VCaP (cell line): ENCODE measurements around the gene CTNNA3.

Experiments
- H3K27ac ChIP-seq: fragments of 450-650 bp; 2 replicates; pipeline ENCODE4 v1.5.1; 2017
- TF ChIP-seq, protein P1 (sequence below): fragments of 450-650 bp; conservative IDR thresholded peaks from 2 replicates; pipeline ENCODE4 v1.5.1; 2017; ENCODE audit warnings: mild to moderate bottlenecking, moderate library complexity

Gene CTNNA3

DNA sequence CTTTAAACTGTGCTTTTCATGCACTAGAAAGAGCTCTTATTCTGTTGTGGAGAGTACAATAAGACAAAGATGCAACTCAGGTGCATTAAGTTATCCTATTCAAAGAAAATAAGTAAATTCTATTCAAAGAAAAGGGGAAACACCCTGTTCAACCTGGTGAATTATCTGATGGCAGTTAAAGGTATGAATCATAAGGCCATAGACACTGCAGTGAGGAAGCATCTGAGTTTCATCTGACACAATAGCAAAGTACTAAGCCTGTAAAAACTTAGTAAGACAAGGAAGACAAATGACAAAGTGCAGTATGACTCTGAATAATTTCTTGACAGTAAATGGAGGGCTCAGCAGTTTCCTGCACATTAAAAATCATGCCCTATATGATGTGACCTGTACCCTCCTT is 861.2 kb downstream of the CTNNA3 start:
- no peak overlapping the region for H3K27ac ChIP-seq
- TF ChIP-seq, protein P1, sequence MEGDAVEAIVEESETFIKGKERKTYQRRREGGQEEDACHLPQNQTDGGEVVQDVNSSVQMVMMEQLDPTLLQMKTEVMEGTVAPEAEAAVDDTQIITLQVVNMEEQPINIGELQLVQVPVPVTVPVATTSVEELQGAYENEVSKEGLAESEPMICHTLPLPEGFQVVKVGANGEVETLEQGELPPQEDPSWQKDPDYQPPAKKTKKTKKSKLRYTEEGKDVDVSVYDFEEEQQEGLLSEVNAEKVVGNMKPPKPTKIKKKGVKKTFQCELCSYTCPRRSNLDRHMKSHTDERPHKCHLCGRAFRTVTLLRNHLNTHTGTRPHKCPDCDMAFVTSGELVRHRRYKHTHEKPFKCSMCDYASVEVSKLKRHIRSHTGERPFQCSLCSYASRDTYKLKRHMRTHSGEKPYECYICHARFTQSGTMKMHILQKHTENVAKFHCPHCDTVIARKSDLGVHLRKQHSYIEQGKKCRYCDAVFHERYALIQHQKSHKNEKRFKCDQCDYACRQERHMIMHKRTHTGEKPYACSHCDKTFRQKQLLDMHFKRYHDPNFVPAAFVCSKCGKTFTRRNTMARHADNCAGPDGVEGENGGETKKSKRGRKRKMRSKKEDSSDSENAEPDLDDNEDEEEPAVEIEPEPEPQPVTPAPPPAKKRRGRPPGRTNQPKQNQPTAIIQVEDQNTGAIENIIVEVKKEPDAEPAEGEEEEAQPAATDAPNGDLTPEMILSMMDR: no peak

DNA sequence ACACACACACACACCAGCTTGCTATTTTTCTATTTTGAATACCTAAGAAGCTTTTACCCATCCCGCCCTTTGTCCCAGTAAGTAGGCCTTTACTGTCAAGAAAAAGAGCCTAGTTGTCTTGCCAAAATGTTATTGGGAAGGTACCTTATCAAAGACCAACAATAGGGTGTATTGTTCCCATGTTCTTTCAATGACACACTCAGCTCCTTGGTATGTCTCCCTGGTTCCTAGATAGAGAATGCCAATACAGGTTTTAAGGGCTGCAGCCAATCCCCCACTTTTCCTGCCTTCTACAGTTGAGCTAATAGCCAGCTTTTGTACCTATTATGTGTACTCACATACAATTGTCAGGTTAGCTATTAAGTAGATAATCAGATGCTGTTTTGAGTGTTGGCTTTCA is 862.1 kb downstream of the CTNNA3 start:
- no peak overlapping the region for H3K27ac ChIP-seq
- TF ChIP-seq, protein P1: no peak

DNA sequence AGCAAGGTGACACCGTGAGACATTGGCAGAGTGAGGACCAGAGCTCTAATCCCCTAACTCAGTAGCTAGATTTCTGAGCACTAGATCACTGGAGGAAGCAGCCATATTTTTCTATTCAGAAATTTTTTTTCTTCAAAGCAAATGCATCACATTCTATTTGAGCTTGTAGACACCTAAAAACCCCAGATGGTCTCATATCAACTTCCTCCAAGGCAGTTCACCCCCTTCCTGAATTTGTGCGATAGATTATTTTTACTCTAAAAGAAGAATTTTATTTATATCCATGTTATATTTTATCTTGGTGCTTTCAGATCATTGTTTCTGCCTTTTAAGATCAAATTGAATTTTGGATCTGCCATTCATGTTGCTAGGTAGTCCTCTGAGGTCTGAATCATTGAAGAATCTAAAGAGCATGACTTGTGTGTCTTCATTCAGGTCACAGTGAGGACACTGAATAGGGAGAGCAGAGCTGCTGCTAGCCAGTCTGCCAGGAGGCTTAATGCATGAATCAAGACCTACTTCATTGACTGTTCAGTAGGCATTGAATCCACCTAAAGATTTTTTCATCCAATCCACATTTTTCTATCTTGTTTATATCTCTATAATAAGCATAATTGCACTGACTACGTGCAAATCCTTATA is 863.1 kb downstream of the CTNNA3 start:
- H3K27ac ChIP-seq: no peak overlapping the region
- TF ChIP-seq, protein P1: no peak

DNA sequence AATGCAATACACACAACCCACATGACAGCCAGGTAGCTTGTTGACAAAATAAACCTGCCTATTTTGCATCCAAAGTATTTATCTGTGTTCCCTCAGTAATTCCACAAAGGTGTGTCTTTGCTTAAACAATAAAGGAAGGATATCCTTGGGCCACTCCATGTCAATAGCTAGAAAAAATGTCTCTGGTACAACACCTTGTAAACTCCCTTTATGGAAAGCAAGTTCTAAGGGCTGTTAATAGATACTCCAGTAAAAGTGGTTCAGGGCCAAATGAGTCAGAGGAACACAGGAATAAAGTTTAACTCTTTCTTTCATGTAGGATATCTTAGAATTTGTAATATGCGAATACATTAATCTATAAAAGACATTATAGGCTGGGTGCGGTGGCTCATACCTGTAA is 867.0 kb downstream of the CTNNA3 start:
- TF ChIP-seq, protein P1: no peak
- H3K27ac ChIP-seq: no peak overlapping the region

DNA sequence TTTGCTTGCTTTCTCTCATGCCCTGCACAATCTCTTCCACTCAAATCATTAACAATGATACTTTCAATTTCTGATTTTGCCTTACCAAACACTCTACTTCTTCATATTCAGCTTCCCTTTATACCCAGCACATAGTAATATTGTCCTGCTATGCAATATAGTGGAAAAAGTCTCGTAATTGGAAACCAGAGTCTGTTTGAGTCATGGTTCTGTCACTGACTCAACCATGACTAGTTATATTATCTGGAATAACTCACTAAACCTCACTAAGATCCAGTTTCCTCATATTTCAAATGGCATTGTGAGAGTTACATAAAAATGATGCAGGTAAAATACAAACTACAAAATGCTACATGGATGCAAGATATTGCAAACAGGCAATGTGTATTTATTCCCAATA is 868.6 kb downstream of the CTNNA3 start:
- no peak overlapping the region for H3K27ac ChIP-seq

DNA sequence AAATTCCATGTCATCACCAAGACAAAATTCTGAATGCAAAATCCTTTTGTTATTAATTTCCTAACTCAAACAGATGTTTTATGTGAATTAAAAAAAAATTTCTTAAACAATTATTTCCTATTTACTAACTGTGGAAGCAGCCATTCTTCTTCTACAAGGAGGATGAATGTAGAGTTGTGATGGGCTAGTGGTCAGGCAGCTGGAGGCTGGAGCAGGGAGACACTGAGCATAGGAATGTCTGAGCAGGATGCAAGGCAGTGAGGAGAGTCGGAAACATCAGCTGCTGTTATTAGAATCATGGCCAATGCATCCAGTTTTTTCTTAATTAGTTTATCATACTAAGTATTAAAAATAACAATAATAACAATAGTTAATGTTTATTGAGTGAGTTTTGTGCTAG is 872.7 kb downstream of the CTNNA3 start:
- H3K27ac ChIP-seq: no peak overlapping the region
- TF ChIP-seq, protein P1: no peak

More for the DNA sequence above, 868.6 kb downstream of the CTNNA3 start:
- TF ChIP-seq, protein P1: no peak

DNA sequence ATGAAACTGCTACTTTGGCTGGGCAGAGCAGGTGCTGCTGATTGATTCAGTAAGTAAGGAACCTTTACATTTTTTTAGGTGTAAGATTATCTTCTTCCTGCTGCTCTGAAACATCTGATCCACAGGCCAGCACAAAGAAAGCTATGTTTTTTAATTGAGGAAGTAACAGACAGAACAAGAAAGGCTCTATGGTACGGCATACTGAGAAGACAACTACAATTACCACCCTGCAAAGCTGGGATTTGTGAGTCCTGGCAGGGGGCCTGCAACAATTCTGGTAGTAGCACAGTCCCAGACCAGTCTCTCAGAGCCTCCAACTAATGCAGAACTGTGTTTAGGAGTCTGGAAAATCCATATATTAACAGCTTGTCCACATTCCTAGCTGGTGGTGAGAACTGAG is 873.2 kb downstream of the CTNNA3 start:
- no peak overlapping the region for H3K27ac ChIP-seq
- TF ChIP-seq, protein P1: no peak
